ENCODE data around the gene SPINT1.
A peak's percentile ranks its signal among the peaks of the same experiment; 100 is the strongest.

Gene SPINT1, protein sequence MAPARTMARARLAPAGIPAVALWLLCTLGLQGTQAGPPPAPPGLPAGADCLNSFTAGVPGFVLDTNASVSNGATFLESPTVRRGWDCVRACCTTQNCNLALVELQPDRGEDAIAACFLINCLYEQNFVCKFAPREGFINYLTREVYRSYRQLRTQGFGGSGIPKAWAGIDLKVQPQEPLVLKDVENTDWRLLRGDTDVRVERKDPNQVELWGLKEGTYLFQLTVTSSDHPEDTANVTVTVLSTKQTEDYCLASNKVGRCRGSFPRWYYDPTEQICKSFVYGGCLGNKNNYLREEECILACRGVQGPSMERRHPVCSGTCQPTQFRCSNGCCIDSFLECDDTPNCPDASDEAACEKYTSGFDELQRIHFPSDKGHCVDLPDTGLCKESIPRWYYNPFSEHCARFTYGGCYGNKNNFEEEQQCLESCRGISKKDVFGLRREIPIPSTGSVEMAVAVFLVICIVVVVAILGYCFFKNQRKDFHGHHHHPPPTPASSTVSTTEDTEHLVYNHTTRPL

DNA sequence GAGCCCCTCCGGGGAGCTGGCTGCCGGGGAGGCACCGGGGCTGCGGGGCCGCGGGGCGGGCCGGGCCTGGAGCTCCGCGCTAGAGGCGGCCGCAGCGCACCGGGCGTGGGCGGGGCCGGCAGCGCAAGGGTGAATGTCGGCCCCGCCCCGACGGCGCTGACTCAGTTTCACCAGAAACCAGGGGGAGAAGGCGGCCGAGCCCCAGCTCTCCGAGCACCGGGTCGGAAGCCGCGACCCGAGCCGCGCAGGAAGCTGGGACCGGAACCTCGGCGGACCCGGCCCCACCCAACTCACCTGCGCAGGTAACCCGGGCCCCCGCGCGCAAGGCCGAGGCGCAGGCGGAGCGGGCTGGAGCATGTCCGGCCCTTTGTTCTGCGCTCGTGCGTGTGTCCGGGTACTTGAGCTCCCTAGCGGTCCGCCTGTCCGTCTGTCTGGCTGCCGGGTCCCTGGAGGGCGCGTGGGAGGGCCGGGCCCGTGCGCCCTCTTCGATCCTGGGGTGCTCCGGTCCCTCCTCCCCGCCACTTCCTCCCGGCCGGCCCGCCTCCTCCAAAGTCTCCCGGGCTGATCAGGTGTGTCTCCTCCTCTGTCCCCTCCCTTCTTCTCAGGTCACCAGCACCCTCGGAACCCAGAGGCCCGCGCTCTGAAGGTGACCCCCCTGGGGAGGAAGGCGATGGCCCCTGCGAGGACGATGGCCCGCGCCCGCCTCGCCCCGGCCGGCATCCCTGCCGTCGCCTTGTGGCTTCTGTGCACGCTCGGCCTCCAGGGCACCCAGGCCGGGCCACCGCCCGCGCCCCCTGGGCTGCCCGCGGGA lies at the start of gene SPINT1:
TSS of gene SPINT1 (plus strand) at position 164 of the 811 bp plus-strand sequence. CDS start at position 671, 507 bp downstream.
- DNase-seq (ENCODE audit: low read depth in 2 of 2), result peak; percentile 67 to 77

DNA sequence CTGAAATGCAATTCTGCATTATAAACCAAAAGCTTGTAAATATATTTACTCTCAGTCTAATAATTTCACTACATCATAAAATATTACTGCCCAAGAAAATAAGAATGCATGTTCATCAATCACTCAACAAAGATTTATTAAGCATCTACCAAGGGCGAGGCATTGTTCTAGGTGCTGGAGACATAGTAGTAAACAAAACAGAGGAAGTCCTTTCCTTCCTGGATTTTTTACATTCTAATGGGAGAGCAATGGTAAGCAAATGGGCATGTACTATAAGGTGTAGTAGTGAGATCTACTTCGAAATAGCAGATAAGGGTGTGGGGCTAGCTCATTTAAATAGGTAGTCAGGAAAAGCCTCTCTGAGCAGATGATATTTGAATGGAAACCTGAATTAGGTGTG lies 47.8 kb upstream of the SPINT1 start:
- DNase-seq (ENCODE audit: low read depth in 2 of 2), result no peak

DNA sequence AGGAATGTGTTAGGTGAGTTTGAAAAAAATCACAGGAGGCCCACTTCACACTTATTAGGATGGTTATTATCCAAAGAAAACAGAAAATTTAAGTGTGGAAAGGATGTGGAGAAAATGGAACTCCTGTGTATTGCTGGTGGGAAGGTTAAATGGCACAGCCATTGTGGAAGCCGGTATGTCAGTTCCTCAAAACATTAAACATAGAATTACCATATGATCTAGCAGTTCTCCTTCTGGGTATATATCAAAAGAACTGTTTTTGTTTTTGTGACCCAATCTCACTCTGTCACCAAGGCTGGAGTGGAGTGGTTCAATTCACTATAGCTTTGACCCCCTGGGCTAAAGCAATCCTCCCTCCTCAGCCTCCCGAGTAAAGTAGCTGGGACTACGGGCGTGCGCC lies 47.3 kb upstream of the SPINT1 start:
- DNase-seq (ENCODE audit: low read depth in 2 of 2), result no peak

DNA sequence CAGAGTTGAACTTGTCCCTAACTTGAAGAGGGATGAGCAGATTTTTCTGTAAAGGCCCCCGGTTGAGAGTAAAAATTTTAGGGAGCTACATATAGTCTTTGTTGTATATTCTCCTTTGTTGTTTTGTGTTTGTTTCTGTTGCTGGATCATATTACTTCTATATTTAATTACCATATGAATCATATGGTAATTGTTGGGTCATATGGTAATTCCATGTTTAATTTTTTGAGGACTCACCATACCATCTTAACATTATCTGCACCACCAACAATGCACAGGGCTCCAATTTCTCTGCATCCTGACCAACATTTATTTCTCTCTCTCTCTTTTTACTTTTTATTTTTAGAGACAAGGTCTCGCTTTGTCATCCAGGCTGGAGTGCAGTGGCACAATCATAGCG lies 44.3 kb upstream of the SPINT1 start:
- no peak for DNase-seq (ENCODE audit: low read depth in 2 of 2)

DNA sequence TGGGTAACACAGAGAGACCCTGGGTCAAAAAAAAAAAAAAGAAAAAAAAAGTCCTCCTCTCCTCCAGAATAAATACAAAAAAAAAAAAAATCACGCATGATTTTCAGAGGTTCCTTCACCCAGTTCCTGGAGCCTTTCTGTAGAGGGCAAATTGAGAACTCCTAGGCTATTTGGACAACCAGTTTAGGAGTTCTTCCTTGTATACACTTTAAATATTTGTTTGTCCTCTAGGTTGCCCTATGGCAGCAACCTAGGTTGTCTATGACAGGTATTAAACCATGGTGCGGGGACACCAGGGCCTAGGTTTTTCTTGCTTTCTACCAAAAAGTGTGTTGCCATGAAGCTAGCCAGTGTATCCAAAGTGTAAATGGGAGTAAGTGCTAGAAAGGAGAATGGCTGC lies 40.8 kb upstream of the SPINT1 start:
- DNase-seq (ENCODE audit: low read depth in 2 of 2), result no peak

DNA sequence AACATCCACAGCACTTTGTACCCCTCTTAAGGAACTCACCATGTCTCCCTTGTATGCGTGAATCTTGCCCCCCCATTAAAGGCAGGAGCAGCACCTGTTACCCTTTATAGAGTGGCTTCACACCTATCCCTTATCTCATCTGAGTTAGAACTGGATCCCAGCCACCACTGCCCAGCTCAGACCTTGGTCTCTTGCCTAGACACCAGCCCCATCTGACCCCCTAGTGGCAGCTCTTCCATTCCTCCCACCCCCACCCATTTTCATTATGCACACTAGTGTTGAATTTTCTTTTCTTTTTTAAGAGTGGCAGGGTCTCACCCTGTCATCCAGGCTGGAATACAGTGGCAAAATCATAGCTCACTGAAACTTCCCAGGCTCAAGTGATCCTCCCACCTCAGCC lies 40.2 kb upstream of the SPINT1 start:
- no peak for DNase-seq (ENCODE audit: low read depth in 2 of 2)

DNA sequence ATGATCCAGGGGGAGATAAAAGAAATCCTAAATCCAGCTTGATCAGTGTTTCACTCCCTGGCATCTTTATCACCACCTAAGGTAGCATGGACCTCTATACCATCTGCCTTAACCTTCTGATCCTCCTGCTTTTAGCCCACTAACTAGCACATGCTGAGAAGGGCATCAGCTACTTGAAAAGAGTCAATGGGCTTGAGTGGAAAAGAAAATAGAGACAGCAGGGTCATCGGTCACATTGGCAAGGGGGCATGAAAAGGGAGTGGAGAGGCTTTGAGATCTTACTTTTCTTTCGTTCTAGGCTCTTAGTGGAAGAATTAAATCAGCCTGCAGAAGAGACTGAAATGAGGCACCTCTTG lies 37.2 kb upstream of the SPINT1 start:
- no peak for DNase-seq (ENCODE audit: low read depth in 2 of 2)

DNA sequence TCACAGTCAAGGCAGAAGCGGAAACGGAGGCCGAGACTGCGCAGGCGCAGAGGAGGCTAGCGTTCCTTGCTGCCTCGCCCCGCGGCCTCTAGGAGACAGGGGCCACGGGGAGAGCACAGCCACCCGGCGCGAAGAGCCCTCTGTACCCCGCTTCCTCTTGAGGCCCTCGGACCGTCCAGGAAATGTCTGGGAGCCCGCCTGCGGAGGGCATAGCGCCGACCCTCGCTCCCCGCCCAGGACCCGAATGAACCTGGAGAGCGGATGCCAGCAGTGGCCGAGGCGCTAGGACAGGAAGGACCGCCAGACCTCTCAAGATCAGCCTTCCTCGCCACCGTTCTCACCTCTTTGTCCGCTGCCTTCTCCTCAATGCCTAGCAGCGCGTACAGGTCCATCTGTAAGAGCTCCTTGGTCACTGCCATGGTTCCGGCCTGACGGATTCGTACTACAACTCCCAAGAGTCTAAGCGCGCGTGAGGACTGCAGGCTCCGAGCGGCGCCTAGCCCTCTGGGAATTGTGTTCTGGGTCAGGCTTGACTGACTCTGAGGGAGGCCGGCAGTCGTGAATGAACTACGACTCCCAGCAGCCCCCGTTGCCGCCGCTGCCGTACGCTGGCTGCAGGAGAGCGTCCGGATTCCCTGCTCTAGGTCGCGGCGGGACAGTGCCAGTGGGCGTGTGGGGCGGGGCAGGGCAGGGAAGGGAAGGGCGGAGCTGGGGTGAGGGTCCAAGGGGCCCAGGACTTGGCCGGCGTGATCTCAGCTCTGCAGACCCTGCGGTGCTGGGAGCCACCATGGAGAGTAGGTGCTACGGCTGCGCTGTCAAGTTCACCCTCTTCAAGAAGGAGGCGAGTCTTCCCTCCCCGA lies 36.6 kb upstream of the SPINT1 start, which contains the start of the genes DNAJC17 and ZFYVE19:
TSS of gene DNAJC17 (minus strand) at position 446 of the 860 bp plus-strand sequence. CDS start at position 419, 27 bp downstream.
TSS of gene ZFYVE19 (plus strand) at position 62 of the 860 bp plus-strand sequence. CDS start at position 563, 501 bp downstream.
- DNase-seq (ENCODE audit: low read depth in 2 of 2), result peak; percentile 89 to 92

DNA sequence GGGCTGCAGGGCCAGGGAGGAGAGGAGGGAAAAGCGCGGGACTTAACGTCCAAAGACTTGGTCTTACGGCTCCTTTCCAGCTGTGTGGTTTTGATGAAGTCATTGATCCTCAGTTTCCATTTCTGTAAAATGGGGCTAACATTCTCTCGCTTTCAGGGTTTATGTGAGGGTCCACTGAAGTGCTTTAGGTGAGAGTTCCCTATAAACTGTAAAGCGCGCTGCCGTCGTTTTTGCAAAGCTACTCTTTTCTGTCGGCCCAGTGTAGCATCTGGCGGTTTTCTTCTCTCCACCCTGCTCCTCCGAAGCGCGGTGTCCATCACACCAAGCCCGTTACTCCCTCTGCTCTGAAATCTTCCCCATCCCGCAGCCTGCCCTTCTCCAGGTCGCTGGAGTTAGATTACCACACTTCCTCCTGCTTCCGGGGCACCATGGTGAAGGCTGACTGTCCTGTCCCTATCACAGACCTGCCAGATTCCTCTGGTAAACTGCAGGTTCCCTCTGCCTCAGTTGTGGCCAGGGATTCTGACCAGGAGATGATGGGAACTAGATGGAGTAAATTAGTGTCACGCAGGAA lies 35.9 kb upstream of the SPINT1 start:
- no peak for DNase-seq (ENCODE audit: low read depth in 2 of 2)

DNA sequence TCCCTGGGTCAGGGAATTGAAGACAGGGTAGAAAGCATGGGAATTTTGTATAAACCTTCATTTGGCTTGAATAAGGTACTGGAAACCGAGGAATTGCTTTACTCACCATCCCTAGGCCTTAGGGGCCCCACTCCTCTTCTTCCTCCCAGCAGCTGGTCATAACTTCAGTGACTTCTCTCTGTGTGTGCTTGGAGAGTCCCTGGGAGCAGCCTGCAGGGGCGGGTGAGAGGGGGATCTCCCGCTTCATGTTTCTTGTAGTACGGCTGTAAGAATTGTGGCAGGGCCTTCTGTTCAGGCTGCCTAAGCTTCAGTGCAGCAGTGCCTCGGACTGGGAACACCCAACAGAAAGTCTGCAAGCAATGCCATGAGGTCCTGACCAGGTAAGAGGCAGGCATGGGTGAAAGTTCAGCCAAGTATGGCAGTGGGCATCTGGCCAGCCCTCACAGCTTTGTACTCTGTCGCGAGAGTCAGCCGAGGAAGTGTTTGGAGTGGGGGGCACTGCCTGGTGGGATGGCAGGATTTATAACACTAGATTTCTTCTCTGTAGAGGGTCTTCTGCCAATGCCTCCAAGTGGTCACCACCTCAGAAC lies 34.9 kb upstream of the SPINT1 start:
- DNase-seq (ENCODE audit: low read depth in 2 of 2), result no peak

DNA sequence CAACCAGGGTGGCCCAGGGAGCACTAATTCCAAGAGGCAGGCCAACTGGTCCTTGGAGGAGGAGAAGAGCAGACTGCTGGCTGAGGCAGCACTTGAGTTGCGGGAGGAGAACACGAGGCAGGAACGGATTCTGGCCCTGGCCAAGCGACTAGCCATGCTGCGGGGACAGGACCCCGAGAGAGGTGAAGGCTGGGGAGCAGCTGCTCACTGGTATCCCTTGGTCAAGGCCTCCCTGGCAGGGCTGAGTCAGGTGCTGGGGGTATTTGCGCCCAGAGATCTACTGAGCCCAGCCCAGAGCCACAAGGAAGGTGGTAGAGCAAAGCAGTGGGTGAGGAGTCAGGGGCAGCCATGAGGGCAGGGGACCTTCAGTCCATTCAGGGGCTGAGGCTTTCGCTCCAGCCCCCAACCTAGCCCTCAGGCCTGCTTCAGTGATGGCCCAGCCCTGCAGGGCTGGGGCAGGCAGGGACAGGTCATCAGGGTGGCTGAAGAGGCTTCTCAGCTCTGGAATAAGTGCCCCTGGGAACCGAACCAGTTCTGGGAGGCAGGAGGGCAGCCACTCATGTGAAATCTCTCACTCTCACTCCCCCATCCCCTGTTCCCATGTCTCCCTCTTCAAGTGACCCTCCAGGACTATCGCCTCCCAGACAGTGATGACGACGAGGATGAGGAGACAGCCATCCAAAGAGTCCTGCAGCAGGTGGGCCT lies 31.0 kb upstream of the SPINT1 start:
- no peak for DNase-seq (ENCODE audit: low read depth in 2 of 2)

DNA sequence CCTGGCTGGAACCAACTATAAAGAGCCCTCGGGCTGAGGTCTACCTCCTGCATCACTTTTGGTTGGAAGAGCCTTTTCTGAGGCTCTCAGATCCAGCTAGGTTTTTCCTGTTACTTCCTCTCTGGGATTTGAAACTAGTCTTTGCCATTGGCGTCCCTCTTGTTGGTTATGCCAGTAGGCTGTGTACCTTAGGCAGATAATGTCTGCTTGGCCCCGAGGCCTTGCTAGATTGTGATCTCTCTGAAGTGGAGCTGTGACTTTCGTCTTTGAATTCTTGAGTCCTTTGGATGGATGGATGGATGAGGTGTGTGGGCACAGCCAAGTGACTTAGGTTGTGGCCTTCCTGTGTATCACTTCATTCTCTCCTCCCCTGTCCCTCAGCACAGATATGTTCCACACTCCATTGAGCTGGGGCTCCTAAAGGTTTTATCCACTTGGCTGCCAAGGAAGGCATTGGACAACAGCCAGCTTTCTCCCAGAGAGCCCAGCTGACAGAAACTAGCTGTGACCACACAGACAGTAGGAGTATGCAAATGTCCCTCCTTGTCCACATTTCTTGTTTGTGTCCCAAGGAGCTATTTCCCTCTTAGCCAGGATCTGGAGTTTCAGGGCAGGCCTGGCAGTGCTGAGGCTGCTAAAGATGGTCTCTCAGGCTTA lies 28.7 kb upstream of the SPINT1 start:
- no peak for DNase-seq (ENCODE audit: low read depth in 2 of 2)

DNA sequence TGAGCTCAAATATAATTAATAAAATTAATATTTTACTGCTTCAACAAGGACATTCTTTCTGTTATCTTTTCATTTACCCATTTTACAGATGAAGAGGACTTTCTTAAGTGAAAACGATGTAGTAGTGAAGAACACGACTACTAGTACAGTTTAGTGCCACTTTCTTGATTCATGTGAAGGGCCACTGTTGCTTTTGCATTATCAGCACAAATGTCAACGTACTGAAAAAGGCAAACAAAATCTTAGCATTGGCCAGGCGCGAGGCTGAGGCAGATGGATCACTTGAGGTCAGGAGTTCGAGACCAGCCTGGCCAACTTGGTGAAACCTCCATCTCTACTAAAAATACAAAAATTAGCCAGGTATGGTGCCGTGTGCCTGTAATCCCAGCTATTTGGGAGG lies 24.8 kb upstream of the SPINT1 start:
- no peak for DNase-seq (ENCODE audit: low read depth in 2 of 2)

DNA sequence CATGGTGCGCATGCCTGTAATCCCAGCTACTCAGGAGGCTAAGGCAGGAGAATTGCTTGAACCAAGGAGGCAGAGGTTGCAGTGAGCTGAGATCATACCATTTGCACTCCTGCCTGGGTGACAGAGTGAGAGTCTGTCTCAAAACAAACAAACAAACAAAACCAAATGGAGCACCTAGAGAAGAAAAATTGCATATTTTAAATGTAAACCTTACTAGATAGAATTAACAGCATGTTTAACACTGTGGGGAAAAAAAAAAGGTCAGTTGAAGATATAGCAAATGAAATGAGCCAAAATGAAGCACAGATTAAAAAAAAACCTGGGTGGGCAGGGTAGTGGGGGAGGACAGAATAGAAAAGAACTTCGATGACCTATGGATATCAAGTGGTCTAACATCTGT lies 22.7 kb upstream of the SPINT1 start:
- DNase-seq (ENCODE audit: low read depth in 2 of 2), result no peak

DNA sequence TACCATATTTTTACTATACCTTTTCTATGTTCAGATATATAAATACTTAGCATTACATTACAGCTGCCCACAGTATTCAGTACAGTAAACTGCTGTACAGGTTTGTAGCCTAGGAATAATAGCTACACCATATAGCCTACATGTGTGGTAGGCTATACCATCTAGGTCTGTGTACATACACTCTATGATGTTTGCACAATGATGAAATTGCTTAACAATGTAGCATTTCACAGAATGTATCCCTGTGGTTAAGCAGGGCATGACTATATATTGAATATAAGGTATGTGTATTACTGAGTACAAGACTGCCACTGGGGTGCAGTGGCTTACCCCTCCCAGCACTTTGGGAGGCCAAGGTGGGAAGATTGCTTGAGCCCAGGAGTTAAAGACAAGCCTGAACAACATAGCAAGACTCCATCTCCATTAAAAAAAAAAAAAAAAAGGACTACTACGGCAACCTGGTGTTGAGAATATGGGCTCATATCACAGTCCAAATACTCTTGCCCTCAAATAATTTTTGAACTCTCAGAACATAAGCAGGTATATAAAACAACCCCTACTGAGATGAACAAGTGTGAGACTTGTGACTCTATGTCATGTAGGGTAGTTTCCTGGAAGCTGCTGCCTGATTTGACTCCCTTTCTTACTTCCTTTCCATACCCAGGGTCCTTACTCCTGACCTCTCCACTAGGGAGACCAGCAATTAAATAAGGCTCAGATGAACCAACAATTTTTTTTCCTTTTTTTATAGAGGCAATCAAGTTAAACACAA lies 20.1 kb upstream of the SPINT1 start:
- DNase-seq (ENCODE audit: low read depth in 2 of 2), result no peak

DNA sequence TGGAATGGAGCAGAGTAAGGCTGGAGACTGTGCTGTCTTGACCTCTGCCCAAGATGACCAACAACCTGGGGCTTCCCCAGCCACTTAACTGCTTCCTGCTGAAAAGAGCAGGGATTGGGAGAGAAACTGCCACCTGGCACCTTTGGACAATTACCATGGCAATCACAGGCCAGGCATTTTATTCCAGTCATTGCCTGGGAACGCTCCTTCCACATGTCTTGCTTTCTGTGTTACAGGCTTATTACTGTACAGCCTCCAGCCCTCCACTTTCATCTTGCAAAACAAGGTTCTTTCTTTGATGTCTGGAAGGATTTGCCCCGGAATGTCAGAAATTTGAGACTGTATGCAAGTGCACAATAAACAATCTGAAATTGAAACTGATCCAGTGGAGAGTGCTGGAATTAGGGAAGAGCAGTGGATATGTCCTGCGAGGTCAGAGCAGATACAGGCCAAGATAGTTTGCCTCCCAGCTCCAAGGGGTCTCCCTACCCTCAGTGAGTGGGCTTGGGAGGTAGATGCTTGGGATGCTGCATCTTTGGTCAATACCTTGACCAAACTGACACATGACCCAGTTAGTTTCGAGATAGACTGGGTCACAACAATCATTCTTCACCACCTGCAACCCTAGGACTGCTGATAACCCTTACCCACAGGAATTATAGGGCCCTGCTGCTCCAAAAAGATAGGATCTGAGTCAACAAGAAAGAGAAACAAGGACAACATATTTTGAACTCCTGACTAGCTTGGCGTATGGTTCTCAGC lies 18.0 kb upstream of the SPINT1 start:
- DNase-seq (ENCODE audit: low read depth in 2 of 2), result no peak

DNA sequence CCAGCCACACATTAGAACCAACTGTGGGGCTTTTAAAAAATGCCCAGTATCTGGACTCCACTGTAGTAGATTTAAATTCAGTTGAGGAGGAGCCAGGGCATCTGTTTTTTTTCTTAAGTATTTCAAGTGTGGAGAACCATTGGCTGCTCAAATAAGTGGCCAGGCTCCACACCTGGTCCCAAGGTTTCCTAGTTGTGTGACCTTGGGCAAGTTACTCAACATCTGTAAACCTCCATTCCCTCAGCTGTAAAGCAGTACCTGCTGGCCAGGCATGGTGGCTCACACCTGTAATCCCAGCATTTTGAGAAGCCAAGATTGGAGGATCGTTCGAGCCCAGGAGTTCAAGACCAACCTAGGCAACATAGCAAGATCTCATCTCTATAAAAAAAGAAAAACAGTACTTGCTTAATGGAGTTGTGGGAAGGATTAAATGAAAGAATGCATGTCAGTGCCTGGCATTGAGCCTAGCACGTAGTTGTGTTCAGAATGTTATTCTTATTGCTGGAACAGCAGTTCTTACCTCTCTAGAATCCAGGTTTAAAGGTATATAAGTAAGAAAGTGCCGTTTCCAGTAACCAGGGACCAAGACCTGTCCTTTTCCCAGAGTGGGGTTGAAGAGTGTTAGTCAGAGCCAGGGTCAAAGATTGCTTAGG lies 17.3 kb upstream of the SPINT1 start:
- no peak for DNase-seq (ENCODE audit: low read depth in 2 of 2)

Data from stimulated activated CD8-positive, alpha-beta memory T cell treated with anti-CD3 and anti-CD28 coated beads, Interleukin-2, amount 100 ng/mL, for 48 hours (primary cell).